ENCODE measurements around the gene WIF1. TPM values are rescaled to one million over a fixed set of nuclear protein-coding genes. Genes with fewer than 3 reads are reported as not detected.

Gene WIF1
- total RNA-seq, 1 donor from 2014 or later, result not detected

GRCh38 chr12:65164244-65164643 is 43.1 kb upstream of the WIF1 start:
- no peak for DNase-seq (ENCODE audit: low read depth)
- H3K27me3 ChIP-seq (ENCODE audit: control insufficient read depth, insufficient read depth, low read length), result peaks cover 6% of the 10 kb centered on the region
- no peak for FAIRE-seq
- H3K36me3 ChIP-seq (ENCODE audit: control insufficient read depth, insufficient read depth, low read length), result no peaks in the 10 kb centered on the region
- TF ChIP-seq CTCF (IDR thresholded peaks at IDR 0.05; ENCODE audit: insufficient read depth, low read length, severe bottlenecking), result no peak
- H3K4me3 ChIP-seq (ENCODE audit: low read depth, low read length), result no peak overlapping the region

- no peak for FAIRE-seq
- TF ChIP-seq CTCF (IDR thresholded peaks at IDR 0.05; ENCODE audit: insufficient read depth, low read length, severe bottlenecking), result no peak
Observed at GRCh38 chr12:65162609-65163008, 41.5 kb upstream of the WIF1 start.

GRCh38 chr12:65157091-65157490 is 36.0 kb upstream of the WIF1 start:
- Histone ChIP-seq H3K4me3 (ENCODE audit: low read depth, low read length) (no peak overlapping the region), H3K36me3 (ENCODE audit: control insufficient read depth, insufficient read depth, low read length) (no peaks in the 10 kb centered on the region), H3K27me3 (ENCODE audit: control insufficient read depth, insufficient read depth, low read length) (peaks cover 6% of the 10 kb centered on the region)
- DNase-seq (ENCODE audit: low read depth), result no peak
- TF ChIP-seq CTCF (IDR thresholded peaks at IDR 0.05; ENCODE audit: insufficient read depth, low read length, severe bottlenecking), result no peak
- peak; percentile 84 for FAIRE-seq

More at GRCh38 chr12:65162609-65163008, 41.5 kb upstream of the WIF1 start:
- Histone ChIP-seq H3K36me3 (ENCODE audit: control insufficient read depth, insufficient read depth, low read length) (no peaks in the 10 kb centered on the region), H3K4me3 (ENCODE audit: low read depth, low read length) (no peak overlapping the region), H3K27me3 (ENCODE audit: control insufficient read depth, insufficient read depth, low read length) (peaks cover 6% of the 10 kb centered on the region)
- DNase-seq (ENCODE audit: low read depth), result no peak

GRCh38 chr12:65156366-65156841 is 35.3 kb upstream of the WIF1 start:
- Histone ChIP-seq H3K27me3 (ENCODE audit: control insufficient read depth, insufficient read depth, low read length) (peaks cover 3% of the 10 kb centered on the region), H3K36me3 (ENCODE audit: control insufficient read depth, insufficient read depth, low read length) (no peaks in the 10 kb centered on the region), H3K4me3 (ENCODE audit: low read depth, low read length) (no peak overlapping the region)
- DNase-seq (ENCODE audit: low read depth) (peak; percentile 12), FAIRE-seq (no peak)
- TF ChIP-seq CTCF (IDR thresholded peaks at IDR 0.05; ENCODE audit: insufficient read depth, low read length, severe bottlenecking), result no peak

- H3K36me3 ChIP-seq (ENCODE audit: control insufficient read depth, insufficient read depth, low read length), result no peaks in the 10 kb centered on the region
- H3K27me3 ChIP-seq (ENCODE audit: control insufficient read depth, insufficient read depth, low read length), result peaks cover 3% of the 10 kb centered on the region
- TF ChIP-seq CTCF (IDR thresholded peaks at IDR 0.05; ENCODE audit: insufficient read depth, low read length, severe bottlenecking), result no peak
- FAIRE-seq (no peak), DNase-seq (ENCODE audit: low read depth) (no peak)
- no peak overlapping the region for H3K4me3 ChIP-seq (ENCODE audit: low read depth, low read length)
Observed at GRCh38 chr12:65155784-65156183, 34.7 kb upstream of the WIF1 start.

- no peak for FAIRE-seq
- Histone ChIP-seq H3K27me3 (ENCODE audit: control insufficient read depth, insufficient read depth, low read length) (no peaks in the 10 kb centered on the region), H3K4me3 (ENCODE audit: low read depth, low read length) (no peak overlapping the region), H3K36me3 (ENCODE audit: control insufficient read depth, insufficient read depth, low read length) (no peaks in the 10 kb centered on the region)
- DNase-seq (ENCODE audit: low read depth), result no peak
- no peak for TF ChIP-seq CTCF (IDR thresholded peaks at IDR 0.05; ENCODE audit: insufficient read depth, low read length, severe bottlenecking)
Observed at GRCh38 chr12:65152596-65152995, 31.5 kb upstream of the WIF1 start.
